Smooth muscle cell (in vitro differentiated cells): ENCODE results near the gene SAE1. TPM values are rescaled to one million over a fixed set of nuclear protein-coding genes. Genes with fewer than 3 reads are reported as not detected.
A peak's percentile ranks its signal among the peaks of the same experiment; 100 is the strongest.

Experiments used
- DNase-seq: peaks from one replicate; lab custom pipeline; 2025; ENCODE audit not compliant: unreplicated experiment; lab: John Stamatoyannopoulos, UW
- H2AFZ ChIP-seq: fragments of 200-600 bp; sonication (generic); 2 replicates; pipeline ENCODE4 v1.6.0; 2016; ENCODE audit warnings: antibody characterized with exemption, low read depth, mild to moderate bottlenecking
- H3F3A ChIP-seq: fragments of 200-600 bp; sonication (generic); 2 replicates; pipeline ENCODE4 v1.6.0; 2017; ENCODE audit warnings: antibody characterized with exemption, low read depth
- H3K27ac ChIP-seq: fragments of 200-600 bp; sonication (generic); 2 replicates; pipeline ENCODE4 v1.5.1; 2016; ENCODE audit warnings: low read depth, mild to moderate bottlenecking
- H3K27me3 ChIP-seq: fragments of 200-600 bp; sonication (generic); 2 replicates; pipeline ENCODE4 v1.6.1; 2016; ENCODE audit warnings: low read depth, mild to moderate bottlenecking
- H3K36me3 ChIP-seq: fragments of 200-600 bp; sonication (generic); 2 replicates; pipeline ENCODE4 v1.5.1; 2016; ENCODE audit warnings: low read depth
- H3K4me1 ChIP-seq: fragments of 200-600 bp; sonication (generic); 2 replicates; pipeline ENCODE4 v1.5.1; 2016; ENCODE audit warnings: low read depth
- H3K4me2 ChIP-seq: fragments of 200-600 bp; sonication (generic); 2 replicates; pipeline ENCODE4 v1.6.0; 2016; ENCODE audit warnings: mild to moderate bottlenecking
- H3K4me3 ChIP-seq: fragments of 200-600 bp; sonication (generic); 2 replicates; pipeline ENCODE4 v1.5.1; 2016; ENCODE audit warnings: mild to moderate bottlenecking
- H3K79me2 ChIP-seq: fragments of 200-600 bp; sonication (generic); 2 replicates; pipeline ENCODE4 v1.6.0; 2016; ENCODE audit warnings: low read depth, mild to moderate bottlenecking
- H3K9ac ChIP-seq: fragments of 200-600 bp; sonication (generic); 2 replicates; pipeline ENCODE4 v1.6.0; 2016; ENCODE audit warnings: low read depth
- H3K9me3 ChIP-seq: fragments of 200-600 bp; sonication (generic); replicated peaks from 2 replicates; pipeline ENCODE4 v1.5.1; 2016; ENCODE audit warnings: low read depth
- H4K20me1 ChIP-seq: fragments of 200-600 bp; sonication (generic); 2 replicates; pipeline ENCODE4 v1.6.0; 2016; ENCODE audit warnings: low read depth
- CTCF ChIP-seq: fragments of 200-600 bp; sonication (generic); IDR thresholded peaks from 2 replicates; pipeline ENCODE4 v1.5.1; 2017; ENCODE audit warnings: borderline replicate concordance, mild to moderate bottlenecking, antibody characterized with exemption; ENCODE audit not compliant: insufficient read depth, poor library complexity, severe bottlenecking
- WGBS: methylation state at CpG from one replicate; pipeline ENCODE4 v1.1.7; 2016; ENCODE audit warnings: low lambda C conversion rate; 5-methylcytosine and 5-hydroxymethylcytosine counted together
- polyA plus RNA-seq: library from polyadenylated mRNA; unstranded; fragments of >200 nt; fragmentation: Nextera tagmentation; extraction: Ambion mirVana; gene quantifications from 2 replicates; pipeline ENCODE4 v1.2.1, GENCODE V29; 2016
- total RNA-seq: library from RNA; depleted of rRNA; stranded (reverse); fragments of >200 nt; gene quantifications from 2 replicates; pipeline ENCODE4 v1.2.3, GENCODE V29; 2014

SAE1 gene
- total and polyA plus RNA-seq, 2 experiments from 2014 or later, result 65.9 to 89.4 TPM

GRCh38 chr19:47111682-47112165 is 18.9 kb upstream of the SAE1 start:
- no peaks in the 10 kb centered on the region for H3K27me3 ChIP-seq
- H3K4me1 ChIP-seq, result peaks cover 38% of the 10 kb centered on the region
- no peaks in the 10 kb centered on the region for H4K20me1 ChIP-seq
- WGBS, result 0% methylated on average over 5 of the region's 24 CpGs
- H3K9ac ChIP-seq, result peak overlapping the region; percentile 100
- peaks cover 25% of the 10 kb centered on the region for H3K79me2 ChIP-seq
- no peak for TF ChIP-seq CTCF
- H3K4me2 ChIP-seq, result peak overlapping the region; percentile 96
- peak overlapping the region; percentile 76 for H2AFZ ChIP-seq
- DNase-seq, result no peak
- peak overlapping the region; percentile 99 for H3K4me3 ChIP-seq
- H3F3A ChIP-seq, result peaks cover 49% of the 10 kb centered on the region
- no peaks in the 10 kb centered on the region for H3K36me3 ChIP-seq
- H3K27ac ChIP-seq, result peak overlapping the region; percentile 100
- no peaks in the 10 kb centered on the region for H3K9me3 ChIP-seq

GRCh38 chr19:47112166-47112996 is 18.3 kb upstream of the SAE1 start:
- Histone ChIP-seq H3K4me2 (peak overlapping the region; percentile 96), H3K79me2 (peaks cover 25% of the 10 kb centered on the region), H3K27me3 (no peaks in the 10 kb centered on the region), H4K20me1 (no peaks in the 10 kb centered on the region), H3K4me3 (peak overlapping the region; percentile 99), H3K9ac (peak overlapping the region; percentile 100), H3K36me3 (no peaks in the 10 kb centered on the region), H3F3A (peaks cover 43% of the 10 kb centered on the region), H2AFZ (peak overlapping the region; percentile 76), H3K27ac (peak overlapping the region; percentile 100), H3K4me1 (peaks cover 34% of the 10 kb centered on the region), H3K9me3 (no peaks in the 10 kb centered on the region)
- peak; percentile 70 for DNase-seq
- under 1% methylated on average over 36 of the region's 85 CpGs for WGBS
- no peak for TF ChIP-seq CTCF

- Histone ChIP-seq H2AFZ (peak within 1 kb of the TSS; percentile 74), H3K4me1 (peaks cover 25% of the 10 kb centered on the region), H3K9me3 (no peaks in the 10 kb centered on the region), H3K27me3 (no peaks in the 10 kb centered on the region), H3K79me2 (peaks cover 25% of the 10 kb centered on the region), H3K36me3 (no peaks in the 10 kb centered on the region), H3F3A (peaks cover 35% of the 10 kb centered on the region), H3K27ac (peak within 1 kb of the TSS; percentile 100), H3K4me2 (peak within 1 kb of the TSS; percentile 96), H3K4me3 (peak within 1 kb of the TSS; percentile 99), H3K9ac (peak within 1 kb of the TSS; percentile 100), H4K20me1 (no peaks in the 10 kb centered on the region)
- no peak for TF ChIP-seq CTCF
- under 1% methylated on average over 53 of the region's 59 CpGs for WGBS
- DNase-seq, result peak; percentile 86
Measured at GRCh38 chr19:47112997-47113849, 17.4 kb upstream of the SAE1 start, which contains the start of gene ZC3H4. Gene ZC3H4, minus strand, starts transcription at chr19:47113776. Its CDS starts 1,192 bp downstream, at chr19:47112584.
